HG03342 (cell line): Measurements from ENCODE around the gene FRMD4B.

Experiments
- ATAC-seq: cut with Tn5 transposase; IDR thresholded peaks from one replicate; pipeline ENCODE4 v1.9.1; 2021; ENCODE audit warnings: mild to moderate bottlenecking, moderate library complexity; ENCODE audit not compliant: unreplicated experiment

FRMD4B gene

GRCh38 chr3:69385723-69386555 lies at the start of gene FRMD4B:
TSS of gene FRMD4B (minus strand) at chr3:69386088. CDS start at chr3:69385989, 99 bp downstream.
- ATAC-seq: no peak

- ATAC-seq: no peak
Measured at GRCh38 chr3:69433969-69434325, 48.1 kb upstream of the FRMD4B start.

GRCh38 chr3:69433121-69433968 lies 47.5 kb upstream of the FRMD4B start:
- no peak for ATAC-seq

- no peak for ATAC-seq
Measured at GRCh38 chr3:69428657-69429255, 42.9 kb upstream of the FRMD4B start.

- ATAC-seq: no peak
Measured at GRCh38 chr3:69426967-69427304, 41.0 kb upstream of the FRMD4B start.

GRCh38 chr3:69426291-69426966 lies 40.5 kb upstream of the FRMD4B start:
- ATAC-seq: no peak

- ATAC-seq: no peak
Measured at GRCh38 chr3:69425249-69425648, 39.4 kb upstream of the FRMD4B start.

- no peak for ATAC-seq
Measured at GRCh38 chr3:69423463-69424155, 37.7 kb upstream of the FRMD4B start.

GRCh38 chr3:69422751-69423150 lies 36.9 kb upstream of the FRMD4B start:
- no peak for ATAC-seq

- no peak for ATAC-seq
Measured at GRCh38 chr3:69420781-69421520, 35.1 kb upstream of the FRMD4B start.

- no peak for ATAC-seq
Measured at GRCh38 chr3:69419276-69419675, 33.4 kb upstream of the FRMD4B start.

- ATAC-seq: no peak
Measured at GRCh38 chr3:69417541-69418078, 31.7 kb upstream of the FRMD4B start.

- ATAC-seq: no peak
Measured at GRCh38 chr3:69413551-69414207, 27.8 kb upstream of the FRMD4B start.

GRCh38 chr3:69411346-69411745 lies 25.5 kb upstream of the FRMD4B start:
- no peak for ATAC-seq

GRCh38 chr3:69410301-69410700 lies 24.4 kb upstream of the FRMD4B start:
- ATAC-seq: peak; percentile 97

GRCh38 chr3:69409831-69410230 lies 23.9 kb upstream of the FRMD4B start:
- peak; percentile 14 for ATAC-seq

- ATAC-seq: no peak
Measured at GRCh38 chr3:69409011-69409410, 23.1 kb upstream of the FRMD4B start.

GRCh38 chr3:69408542-69408941 lies 22.7 kb upstream of the FRMD4B start:
- no peak for ATAC-seq

GRCh38 chr3:69407908-69408307 lies 22.0 kb upstream of the FRMD4B start:
- no peak for ATAC-seq
